Body of pancreas (tissue), 4 donors: ENCODE measurements around the gene DRP2. TPM values are rescaled to one million over a fixed set of nuclear protein-coding genes. Genes with fewer than 3 reads are reported as not detected.

Experiments used
- ATAC-seq: fragments of 150-250 bp; one replicate; pipeline ENCODE4 v1.9.1; 2016
- DNase-seq, 4 donors: peaks; one replicate each; pipeline ENCODE4 v3.0.0-alpha.2; 2019
- H3K27ac ChIP-seq, 4 donors: fragments of 200-600 bp; sonication (generic); 1 replicate in 3 of 4; 2 replicates in 1 of 4; pipeline versions ENCODE4 v1.5.1 to v1.6.1; 2016 to 2019; ENCODE audit warnings: mild to moderate bottlenecking in 1 of 4, mixed read lengths in 1 of 4, moderate library complexity in 1 of 4
- H3K27me3 ChIP-seq, 2 donors: fragments of 200-600 bp; sonication (generic); one replicate each; pipeline ENCODE4 v1.6.0; 2016; ENCODE audit warnings: mild to moderate bottlenecking in 1 of 2
- H3K36me3 ChIP-seq, 2 donors: fragments of 200-600 bp; sonication (generic); replicated peaks in 1 of 2; 2 replicates each; pipeline ENCODE4 v1.5.1; 2016; ENCODE audit warnings: low read depth in 2 of 2; ENCODE audit not compliant: insufficient read depth in 1 of 2
- H3K4me1 ChIP-seq: fragments of 200-600 bp; sonication (generic); one replicate; pipeline ENCODE4 v1.6.0; 2016
- H3K4me3 ChIP-seq, 2 donors: fragments of 200-600 bp; sonication (generic); 1 replicate in 1 of 2; 2 replicates in 1 of 2; pipeline ENCODE4 v1.5.1; 2016 to 2019
- H3K9me3 ChIP-seq, 3 donors: fragments of 200-600 bp; sonication (generic); 1 replicate in 2 of 3; 2 replicates in 1 of 3; pipeline ENCODE4 v1.5.1; 2016
- POLR2A ChIP-seq, 3 donors: fragments of 450-650 bp; IDR thresholded peaks; one replicate each; pipeline ENCODE4 v1.6.1; 2016; ENCODE audit warnings: antibody characterized with exemption in 3 of 3, mild to moderate bottlenecking in 2 of 3
- WGBS, 2 donors: methylation state at CpG; one replicate each; pipeline ENCODE4 v1.1.5; 2017; 5-methylcytosine and 5-hydroxymethylcytosine counted together
- intact Hi-C: fragments of 100-400 bp; cut with DNase I; formaldehyde crosslinking; loops from one replicate; pipeline ENCODE4 v1.15.1; 2023
- small RNA-seq: library from RNA; depleted of rRNA; stranded (forward); fragments of <200 nt; gene quantifications from one replicate; pipeline ENCODE3, GENCODE V24; 2016
- total RNA-seq, 2 donors: library from RNA; depleted of rRNA; stranded (reverse); fragments of >200 nt; gene quantifications; one replicate each; pipeline ENCODE4 v1.1.0, GENCODE V29; 2016
- TF ChIP-seq, protein P1 (sequence below), 7 experiments: fragments of 450-650 bp in 4 of 7; fragments of 200-600 bp in 3 of 7; sonication (generic) in 3 of 7; IDR thresholded peaks; one replicate each; pipeline ENCODE4 v1.5.1; 2016 to 2019; ENCODE audit warnings: antibody characterized with exemption in 7 of 7

The DRP2 gene
- total RNA-seq, 2 donors from 2014 or later: not detected

DNA sequence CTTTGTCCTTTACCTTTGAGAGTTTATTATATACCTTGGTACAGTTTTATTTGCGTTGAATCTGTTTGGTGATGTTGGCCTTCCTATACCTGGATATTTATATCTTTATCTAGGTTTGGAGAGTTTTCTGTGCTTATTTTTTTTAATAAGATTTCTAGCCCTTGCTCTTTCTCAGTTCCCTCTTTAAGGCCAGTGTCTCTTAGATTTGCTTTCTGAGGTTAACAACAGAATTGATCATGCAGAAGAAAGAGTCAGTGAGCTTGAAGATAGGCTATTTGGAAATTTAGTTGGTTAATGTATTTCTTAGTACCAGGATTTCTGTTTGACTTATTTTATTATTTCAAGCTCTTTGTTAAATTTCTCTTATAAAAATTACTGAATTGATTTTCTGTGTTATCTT is 84.2 kb downstream of the DRP2 start:
- Histone ChIP-seq H3K27ac (no peak overlapping the region), H3K9me3 (no peaks in the 10 kb centered on the region), H3K36me3 (no peaks in the 10 kb centered on the region), H3K27me3 (no peaks in the 10 kb centered on the region), H3K4me1 (no peaks in the 10 kb centered on the region), H3K4me3 (no peak overlapping the region)
- WGBS, 2 donors: 89 to 90% methylated on average over 1 of the region's 1 CpG
- no peak for ATAC-seq
- intact Hi-C loops: no loop called here
- no peak for DNase-seq
- no peak for TF ChIP-seq POLR2A (IDR thresholded peaks at IDR 0.05)
- TF ChIP-seq, protein P1, sequence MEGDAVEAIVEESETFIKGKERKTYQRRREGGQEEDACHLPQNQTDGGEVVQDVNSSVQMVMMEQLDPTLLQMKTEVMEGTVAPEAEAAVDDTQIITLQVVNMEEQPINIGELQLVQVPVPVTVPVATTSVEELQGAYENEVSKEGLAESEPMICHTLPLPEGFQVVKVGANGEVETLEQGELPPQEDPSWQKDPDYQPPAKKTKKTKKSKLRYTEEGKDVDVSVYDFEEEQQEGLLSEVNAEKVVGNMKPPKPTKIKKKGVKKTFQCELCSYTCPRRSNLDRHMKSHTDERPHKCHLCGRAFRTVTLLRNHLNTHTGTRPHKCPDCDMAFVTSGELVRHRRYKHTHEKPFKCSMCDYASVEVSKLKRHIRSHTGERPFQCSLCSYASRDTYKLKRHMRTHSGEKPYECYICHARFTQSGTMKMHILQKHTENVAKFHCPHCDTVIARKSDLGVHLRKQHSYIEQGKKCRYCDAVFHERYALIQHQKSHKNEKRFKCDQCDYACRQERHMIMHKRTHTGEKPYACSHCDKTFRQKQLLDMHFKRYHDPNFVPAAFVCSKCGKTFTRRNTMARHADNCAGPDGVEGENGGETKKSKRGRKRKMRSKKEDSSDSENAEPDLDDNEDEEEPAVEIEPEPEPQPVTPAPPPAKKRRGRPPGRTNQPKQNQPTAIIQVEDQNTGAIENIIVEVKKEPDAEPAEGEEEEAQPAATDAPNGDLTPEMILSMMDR (IDR thresholded peaks at IDR 0.05): no peak

Small RNA genes within 50 kb of the gene (small RNA-seq; reads per million reads assigned to genes)
- not detected for gene Z70280.1

Other genes starting within 250 kb of the DRP2 start
- 1 to 10 TPM; 8.3 to 9.6 TPM for gene TRMT2B, start 167.7 kb upstream of the DRP2 start, total RNA-seq
- under 1 TPM in 1 of 2 donors, not detected in 1; 0.26 TPM for gene TMEM35A, start 140.9 kb upstream of the DRP2 start, total RNA-seq
- gene CENPI, start 121.6 kb upstream of the DRP2 start, total RNA-seq: under 1 TPM in 1 of 2 donors, not detected in 1; 0.26 TPM
- gene TAF7L, start 71.5 kb downstream of the DRP2 start, total RNA-seq: not detected
- gene TIMM8A, start 129.0 kb downstream of the DRP2 start, total RNA-seq: 1 to 10 TPM; 5.3 to 5.7 TPM
- gene BTK, start 166.4 kb downstream of the DRP2 start, total RNA-seq: 1 to 10 TPM; 2.6 to 4.0 TPM
- gene RPL36A, start 171.2 kb downstream of the DRP2 start, total RNA-seq: 100 to 1,000 TPM; 369 to 821 TPM
- gene GLA, start 188.1 kb downstream of the DRP2 start, total RNA-seq: 1 to 10 TPM; 6.2 to 7.6 TPM
- 10 to 100 TPM; 24.1 to 25.7 TPM for gene HNRNPH2, start 188.4 kb downstream of the DRP2 start, total RNA-seq